Measurements from ENCODE around the gene ABCC4. TPM values are rescaled to one million over a fixed set of nuclear protein-coding genes. Genes with fewer than 3 reads are reported as not detected.

The ABCC4 gene
- total RNA-seq, 2 donors from 2014 or later: 119 to 144 TPM

DNA sequence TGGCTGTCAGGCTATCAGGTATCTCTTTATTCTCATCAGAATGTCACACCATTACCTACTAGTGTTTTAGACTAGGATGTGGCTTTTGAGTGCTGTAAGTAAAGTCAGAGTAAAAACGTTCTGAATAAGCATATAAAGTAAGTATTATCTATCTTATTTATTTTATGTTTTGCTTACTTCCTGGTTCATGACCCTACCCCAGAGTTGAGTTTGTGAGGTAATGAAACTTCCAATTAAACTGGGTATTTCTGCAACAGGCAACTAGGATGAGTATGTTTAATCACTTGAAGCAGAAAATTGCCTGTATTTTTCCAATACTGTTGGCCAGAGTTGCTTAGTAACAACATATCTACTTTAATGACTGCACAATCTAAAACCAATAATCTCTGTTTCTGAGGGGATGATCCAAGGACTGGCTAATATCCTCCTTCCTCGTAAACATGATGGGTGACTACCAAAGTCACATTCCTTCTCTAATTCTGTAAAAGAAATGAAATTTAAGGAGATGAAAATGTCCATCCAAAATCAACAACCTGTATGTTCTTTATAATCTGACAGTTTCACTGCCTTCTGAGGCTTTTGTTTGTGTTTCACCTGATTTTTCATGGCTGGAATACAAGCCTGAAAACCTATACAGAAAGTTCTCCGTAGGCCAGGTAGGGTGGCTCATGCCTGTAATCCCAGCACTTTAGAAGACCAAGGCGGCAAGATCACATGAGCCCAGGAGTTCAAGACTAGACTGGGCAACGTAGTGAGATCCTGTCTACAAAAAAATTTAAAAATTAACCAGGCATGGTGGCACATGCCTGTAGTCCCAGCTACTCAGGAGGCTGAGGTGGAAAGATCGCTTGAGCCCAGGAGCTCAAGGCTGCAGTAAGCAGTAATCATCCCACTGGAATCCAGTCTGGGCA is 83.1 kb downstream of the ABCC4 start:
- Histone ChIP-seq H3K36me3 (ENCODE audit: control insufficient read depth, insufficient read depth, low read length) (peaks cover 38% of the 10 kb centered on the region), H3K27ac (ENCODE audit: low read depth, low read length) (no peak overlapping the region), H3K4me3 (ENCODE audit: low read length) (no peak overlapping the region), H3K4me1 (ENCODE audit: control insufficient read depth, insufficient read depth, low read length) (no peaks in the 10 kb centered on the region), H3K9me3 (ENCODE audit: control insufficient read depth, low read length) (no peaks in the 10 kb centered on the region), H3K9ac (ENCODE audit: extremely low read depth, low read length, poor library complexity, severe bottlenecking) (no peak overlapping the region), H3K27me3 (ENCODE audit: control insufficient read depth, insufficient read depth, low read length, poor library complexity, severe bottlenecking) (no peaks in the 10 kb centered on the region)
- TF ChIP-seq, protein P1, sequence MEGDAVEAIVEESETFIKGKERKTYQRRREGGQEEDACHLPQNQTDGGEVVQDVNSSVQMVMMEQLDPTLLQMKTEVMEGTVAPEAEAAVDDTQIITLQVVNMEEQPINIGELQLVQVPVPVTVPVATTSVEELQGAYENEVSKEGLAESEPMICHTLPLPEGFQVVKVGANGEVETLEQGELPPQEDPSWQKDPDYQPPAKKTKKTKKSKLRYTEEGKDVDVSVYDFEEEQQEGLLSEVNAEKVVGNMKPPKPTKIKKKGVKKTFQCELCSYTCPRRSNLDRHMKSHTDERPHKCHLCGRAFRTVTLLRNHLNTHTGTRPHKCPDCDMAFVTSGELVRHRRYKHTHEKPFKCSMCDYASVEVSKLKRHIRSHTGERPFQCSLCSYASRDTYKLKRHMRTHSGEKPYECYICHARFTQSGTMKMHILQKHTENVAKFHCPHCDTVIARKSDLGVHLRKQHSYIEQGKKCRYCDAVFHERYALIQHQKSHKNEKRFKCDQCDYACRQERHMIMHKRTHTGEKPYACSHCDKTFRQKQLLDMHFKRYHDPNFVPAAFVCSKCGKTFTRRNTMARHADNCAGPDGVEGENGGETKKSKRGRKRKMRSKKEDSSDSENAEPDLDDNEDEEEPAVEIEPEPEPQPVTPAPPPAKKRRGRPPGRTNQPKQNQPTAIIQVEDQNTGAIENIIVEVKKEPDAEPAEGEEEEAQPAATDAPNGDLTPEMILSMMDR (conservative IDR thresholded peaks at IDR 0.05): no peak
- Mint-ChIP-seq H3K36me3 (ENCODE audit: low read depth) (peaks cover 64% of the 10 kb centered on the region), H3K27ac (no peak overlapping the region), H3K4me1 (no peaks in the 10 kb centered on the region), H3K4me3 (no peak overlapping the region), H3K9me3 (no peaks in the 10 kb centered on the region), H3K27me3 (ENCODE audit: insufficient read depth) (no peaks in the 10 kb centered on the region)
- no peak for DNase-seq
- 87 to 89% methylated on average over 4 to 5 of the region's 6 CpGs for WGBS, 2 experiments (ENCODE audit: insufficient coverage in 1 of 2, insufficient read length in 1 of 2)

DNA sequence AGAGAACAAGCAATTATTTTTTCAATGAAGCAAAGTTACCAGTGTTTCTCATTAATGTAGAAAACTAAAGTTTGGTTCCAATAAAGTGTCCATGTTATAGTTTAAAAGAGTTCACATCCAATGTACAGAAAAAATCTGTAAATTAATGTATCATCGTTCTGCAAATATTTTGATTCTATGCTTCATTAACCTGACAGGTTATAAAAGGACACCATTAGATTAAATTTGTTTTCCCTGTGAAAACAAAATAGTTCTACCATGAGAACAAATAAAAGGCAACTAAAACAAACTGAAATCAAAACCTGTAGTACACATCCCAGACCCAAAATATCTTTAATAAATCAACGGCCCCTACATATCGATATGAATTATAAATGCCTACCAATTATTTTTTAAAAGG is 85.1 kb downstream of the ABCC4 start:
- H3K27ac Mint-ChIP-seq: no peak overlapping the region
- peaks cover 77% of the 10 kb centered on the region for H3K36me3 Mint-ChIP-seq (ENCODE audit: low read depth)

DNA sequence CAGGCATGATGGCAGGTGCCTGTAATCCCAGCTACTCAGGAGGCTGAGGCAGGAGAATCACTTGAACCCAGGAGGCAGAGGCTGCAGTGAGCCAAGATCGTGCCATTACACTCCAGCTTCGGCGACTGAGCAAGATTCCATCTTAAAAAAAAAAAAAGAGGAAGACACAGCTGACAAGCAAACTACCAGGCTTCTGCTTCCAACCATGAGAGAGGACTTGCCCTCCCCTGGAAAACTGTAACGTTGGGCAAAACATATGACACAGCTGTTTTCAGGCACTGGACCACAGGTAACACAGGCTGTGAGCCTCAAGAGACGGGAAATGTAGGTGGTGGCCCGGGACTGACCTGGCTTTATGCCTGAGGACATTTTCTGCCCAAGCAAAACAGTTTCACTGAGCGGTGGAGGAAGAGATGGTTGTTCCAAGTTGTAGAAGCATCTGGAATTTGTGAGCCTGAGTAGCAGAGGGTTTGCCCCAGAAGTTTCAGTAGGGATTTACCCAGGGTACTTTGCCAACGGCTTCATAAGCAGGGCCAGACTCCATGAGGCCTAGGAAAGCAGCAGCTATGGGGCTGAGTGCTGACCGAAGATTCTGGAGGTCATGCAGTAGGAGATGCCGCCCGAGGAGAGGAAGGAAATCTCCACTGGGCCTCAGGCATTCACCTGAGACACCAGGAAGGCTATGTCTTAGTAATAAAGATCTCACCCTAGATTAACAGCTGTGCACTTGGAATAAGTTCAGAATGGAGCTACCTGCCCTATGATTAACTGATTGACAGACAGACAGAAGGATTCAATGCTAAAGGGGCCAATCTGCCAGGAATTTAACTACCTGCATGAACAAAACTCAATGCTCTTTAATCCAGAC is 88.0 kb downstream of the ABCC4 start:
- DNase-seq: no peak
- H3K27ac Mint-ChIP-seq: no peak overlapping the region
- TF ChIP-seq, protein P1 (conservative IDR thresholded peaks at IDR 0.05): no peak
- peaks cover 79% of the 10 kb centered on the region for H3K36me3 Mint-ChIP-seq (ENCODE audit: low read depth)
- Histone ChIP-seq H3K9me3 (ENCODE audit: control insufficient read depth, low read length) (no peaks in the 10 kb centered on the region), H3K4me1 (ENCODE audit: control insufficient read depth, insufficient read depth, low read length) (no peaks in the 10 kb centered on the region), H3K9ac (ENCODE audit: extremely low read depth, low read length, poor library complexity, severe bottlenecking) (no peak overlapping the region), H3K4me3 (ENCODE audit: low read length) (no peak overlapping the region), H3K27me3 (ENCODE audit: control insufficient read depth, insufficient read depth, low read length, poor library complexity, severe bottlenecking) (no peaks in the 10 kb centered on the region), H3K27ac (ENCODE audit: low read depth, low read length) (no peak overlapping the region), H3K36me3 (ENCODE audit: control insufficient read depth, insufficient read depth, low read length) (peaks cover 46% of the 10 kb centered on the region)
- no peak overlapping the region for H3K4me3 Mint-ChIP-seq
- 92 to 94% methylated on average over 3 to 11 of the region's 11 CpGs for WGBS, 2 experiments (ENCODE audit: insufficient coverage in 1 of 2, insufficient read length in 1 of 2)
- no peaks in the 10 kb centered on the region for H3K27me3 Mint-ChIP-seq (ENCODE audit: insufficient read depth)
- H3K9me3 Mint-ChIP-seq: no peaks in the 10 kb centered on the region
- no peaks in the 10 kb centered on the region for H3K4me1 Mint-ChIP-seq

More for the DNA sequence above, 85.1 kb downstream of the ABCC4 start:
- H3K27me3 ChIP-seq (ENCODE audit: control insufficient read depth, insufficient read depth, low read length, poor library complexity, severe bottlenecking): no peaks in the 10 kb centered on the region
- TF ChIP-seq, protein P1 (conservative IDR thresholded peaks at IDR 0.05): no peak
- H3K4me3 ChIP-seq (ENCODE audit: low read length): no peak overlapping the region
- no peaks in the 10 kb centered on the region for H3K4me1 ChIP-seq (ENCODE audit: control insufficient read depth, insufficient read depth, low read length)
- no peaks in the 10 kb centered on the region for H3K9me3 ChIP-seq (ENCODE audit: control insufficient read depth, low read length)
- peaks cover 46% of the 10 kb centered on the region for H3K36me3 ChIP-seq (ENCODE audit: control insufficient read depth, insufficient read depth, low read length)
- H3K9ac ChIP-seq (ENCODE audit: extremely low read depth, low read length, poor library complexity, severe bottlenecking): no peak overlapping the region
- H3K27me3 Mint-ChIP-seq (ENCODE audit: insufficient read depth): no peaks in the 10 kb centered on the region
- H3K27ac ChIP-seq (ENCODE audit: low read depth, low read length): no peak overlapping the region
- WGBS, 2 experiments (ENCODE audit: insufficient coverage in 1 of 2, insufficient read length in 1 of 2): 100% methylated on average over 2 of the region's 3 CpGs; no CpG with 5 or more reads in 1 of the 2 experiments
- H3K9me3 Mint-ChIP-seq: no peaks in the 10 kb centered on the region
- no peak overlapping the region for H3K4me3 Mint-ChIP-seq
- H3K4me1 Mint-ChIP-seq: no peaks in the 10 kb centered on the region
- no peak for DNase-seq
